HepG2 (cell line): ENCODE measurements around the gene TNNI2. TPM values are rescaled to one million over a fixed set of nuclear protein-coding genes. Genes with fewer than 3 reads are reported as not detected.
A peak's percentile ranks its signal among the peaks of the same experiment; 100 is the strongest.

ENCODE experiments used
- ARNT ChIP-seq: fragments of 450-650 bp; IDR thresholded peaks from 2 replicates; pipeline ENCODE4 v1.6.1; 2017
- CREM ChIP-seq, 2 experiments: sonication (generic) in 1 of 2; formaldehyde crosslinking in 1 of 2; IDR thresholded peaks; 2 replicates each; pipeline versions ENCODE4 v1.4.0 to v1.6.1; 2016 to 2020; ENCODE audit warnings: antibody characterized with exemption in 1 of 2, mild to moderate bottlenecking in 1 of 2, missing genetic modification reagents in 1 of 2
- EEA1 ChIP-seq: sonication (generic); formaldehyde crosslinking; IDR thresholded peaks from 2 replicates; pipeline ENCODE4 v1.5.1; 2020; ENCODE audit warnings: mild to moderate bottlenecking, missing genetic modification reagents, borderline replicate concordance
- GLMP ChIP-seq: sonication (generic); formaldehyde crosslinking; IDR thresholded peaks from 2 replicates; pipeline ENCODE4 v1.9.0; 2021; ENCODE audit warnings: missing genetic modification reagents, mild to moderate bottlenecking, borderline replicate concordance
- HMGXB3 ChIP-seq: sonication (generic); formaldehyde crosslinking; IDR thresholded peaks from 2 replicates; pipeline ENCODE4 v1.4.0; 2020; ENCODE audit warnings: missing genetic modification reagents, borderline replicate concordance
- IKZF5 ChIP-seq: IDR thresholded peaks from 2 replicates; pipeline ENCODE4 v1.6.1; 2018; ENCODE audit warnings: missing genetic modification reagents, mild to moderate bottlenecking, missing compliant biosample characterization
- KDM1A ChIP-seq: IDR thresholded peaks from 2 replicates; pipeline ENCODE4 v1.6.1; 2016; ENCODE audit warnings: missing compliant biosample characterization
- SRY ChIP-seq: sonication (generic); formaldehyde crosslinking; IDR thresholded peaks from 2 replicates; pipeline ENCODE4 v1.8.0; 2022; ENCODE audit warnings: mild to moderate bottlenecking, missing genetic modification reagents
- TBL1XR1 ChIP-seq: fragments of 150-350 bp; IDR thresholded peaks from 2 replicates; pipeline ENCODE4 v1.6.1; 2014; ENCODE audit warnings: borderline replicate concordance, low read length; ENCODE audit not compliant: partially characterized antibody
- YEATS2 ChIP-seq: sonication (generic); formaldehyde crosslinking; IDR thresholded peaks from 2 replicates; pipeline ENCODE4 v1.4.0; 2020; ENCODE audit warnings: missing genetic modification reagents, borderline replicate concordance
- ZFP82 ChIP-seq: sonication (generic); formaldehyde crosslinking; IDR thresholded peaks from 2 replicates; pipeline ENCODE4 v1.5.1; 2020; ENCODE audit warnings: mild to moderate bottlenecking, missing genetic modification reagents, borderline replicate concordance
- ZNF136 ChIP-seq: sonication (generic); formaldehyde crosslinking; IDR thresholded peaks from 2 replicates; pipeline ENCODE4 v1.8.1; 2022; ENCODE audit warnings: low read depth, mild to moderate bottlenecking, moderate library complexity, missing genetic modification reagents
- ZNF326 ChIP-seq: sonication (generic); formaldehyde crosslinking; IDR thresholded peaks from 2 replicates; pipeline ENCODE4 v1.4.0; 2020; ENCODE audit warnings: missing genetic modification reagents, borderline replicate concordance
- ZNF614 ChIP-seq: IDR thresholded peaks from 2 replicates; pipeline ENCODE4 v1.6.1; 2018; ENCODE audit warnings: missing biosample characterization, missing genetic modification reagents, inconsistent platforms, borderline replicate concordance
- ZNF772 ChIP-seq: sonication (generic); formaldehyde crosslinking; IDR thresholded peaks from 2 replicates; pipeline ENCODE4 v1.5.0; 2020; ENCODE audit warnings: mild to moderate bottlenecking, missing genetic modification reagents
- ZNF83 ChIP-seq: sonication (generic); formaldehyde crosslinking; IDR thresholded peaks from 2 replicates; pipeline ENCODE4 v1.4.0; 2020; ENCODE audit warnings: missing genetic modification reagents, mild to moderate bottlenecking, borderline replicate concordance
- polyA plus RNA-seq, 8 experiments: library from polyadenylated mRNA; depleted of rRNA in 3 of 8; stranded (reverse) in 7 of 8; unstranded in 1 of 8; fragments of >200 nt; fragmentation: Illumina TruSeq in 4 of 8; extraction: Trizol in 4 of 8; gene quantifications; 2 replicates each; pipeline versions ENCODE4 v1.2.1 to v1.2.3, GENCODE V29; 2011 to 2016; ENCODE audit warnings: low read depth in 4 of 8, missing spikeins in 1 of 8, mixed read lengths in 1 of 8; ENCODE audit not compliant: insufficient read depth in 1 of 8
- total RNA-seq, 5 experiments: library from RNA; depleted of rRNA; stranded (reverse); fragments of >200 nt; fragmentation: Illumina TruSeq; extraction: Trizol; gene quantifications; 2 replicates each; pipeline ENCODE4 v1.2.3, GENCODE V29; 2016; ENCODE audit warnings: low read depth in 1 of 5
- TF ChIP-seq, protein P1 (sequence below): sonication (generic); formaldehyde crosslinking; IDR thresholded peaks from 2 replicates; pipeline ENCODE4 v1.8.0; 2022; ENCODE audit warnings: missing genetic modification reagents, mild to moderate bottlenecking, moderate library complexity, borderline replicate concordance

TNNI2 gene
- total and polyA plus RNA-seq, 2 of the 13 experiments (the other 11 are each of a cell fraction or from before 2014, with no cell fraction given) = 7.2 to 12.0 TPM

DNA sequence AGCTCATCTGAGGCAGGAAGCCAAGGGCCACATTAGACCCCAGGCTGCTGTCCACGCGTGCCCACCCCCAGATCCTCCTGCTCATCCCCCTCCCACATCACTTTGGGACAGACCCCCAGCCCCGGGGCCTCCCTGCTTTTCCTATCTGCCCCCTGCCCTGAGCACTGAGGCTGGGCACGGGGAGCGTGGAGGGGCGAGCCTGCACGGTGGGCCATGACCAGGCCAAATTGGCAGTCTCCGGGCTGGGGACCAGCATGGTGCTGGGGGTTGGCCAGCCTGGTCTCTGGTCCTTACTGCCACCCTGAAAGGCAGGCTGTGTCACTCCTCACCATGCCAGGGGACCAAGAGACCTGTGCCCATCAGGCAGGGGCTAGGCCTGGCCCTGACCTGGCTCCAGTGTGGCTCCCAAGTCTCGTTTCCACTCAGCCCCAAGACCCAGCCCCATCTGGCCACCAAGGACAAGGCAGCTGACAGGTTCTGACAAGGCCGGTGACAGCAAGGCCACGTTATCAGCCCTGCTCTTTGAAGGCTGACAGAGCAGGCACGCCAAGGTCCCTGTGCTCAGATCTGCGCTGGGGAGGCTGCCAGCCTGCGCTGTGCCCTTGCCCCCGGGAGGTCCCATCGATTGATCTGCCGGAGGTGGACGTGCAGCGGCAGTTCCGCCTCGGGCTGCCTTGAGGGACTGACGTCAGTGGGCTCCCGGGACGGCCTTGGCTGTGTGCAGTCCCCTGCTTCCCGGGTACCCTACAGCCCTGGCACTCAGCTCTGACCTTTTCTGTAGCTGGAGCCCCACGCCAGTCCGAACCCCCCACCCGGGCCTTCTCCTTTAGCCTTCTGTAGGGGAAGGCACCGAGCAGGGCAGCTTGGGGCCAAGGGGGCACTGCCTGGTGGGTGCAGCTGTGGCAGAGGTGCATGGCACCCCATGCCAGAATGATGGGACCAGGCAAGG is 3.6 kb downstream of the TNNI2 start (continued):
- TF ChIP-seq ZNF772 (CRISPR knock-in tag) (peak; percentile 86), ZFP82 (peak; percentile 92), HMGXB3 (CRISPR knock-in tag) (peak; percentile 87), ZNF136 (CRISPR knock-in tag) (peak; percentile 97), ARNT (no peak), ZNF326 (no peak), CREM (IDR thresholded peaks at IDR 0.05) (peak; percentile 94), CREM (CRISPR knock-in tag; IDR thresholded peaks at IDR 0.05) (no peak), YEATS2 (peak; percentile 86; the same call in 1 of the 2 replicates), GLMP (CRISPR knock-in tag) (no peak), EEA1 (CRISPR knock-in tag) (peak; percentile 52; the same call in 1 of the 2 replicates), ZNF83 (no peak), SRY (peak; percentile 36; the same call in 1 of the 2 replicates), ZNF614 (CRISPR knock-in tag) (peak; percentile 74; the same call in 1 of the 2 replicates), KDM1A (no peak), TBL1XR1 (no peak), IKZF5 (peak; percentile 94; the same call in 1 of the 2 replicates)
- TF ChIP-seq, protein P1, sequence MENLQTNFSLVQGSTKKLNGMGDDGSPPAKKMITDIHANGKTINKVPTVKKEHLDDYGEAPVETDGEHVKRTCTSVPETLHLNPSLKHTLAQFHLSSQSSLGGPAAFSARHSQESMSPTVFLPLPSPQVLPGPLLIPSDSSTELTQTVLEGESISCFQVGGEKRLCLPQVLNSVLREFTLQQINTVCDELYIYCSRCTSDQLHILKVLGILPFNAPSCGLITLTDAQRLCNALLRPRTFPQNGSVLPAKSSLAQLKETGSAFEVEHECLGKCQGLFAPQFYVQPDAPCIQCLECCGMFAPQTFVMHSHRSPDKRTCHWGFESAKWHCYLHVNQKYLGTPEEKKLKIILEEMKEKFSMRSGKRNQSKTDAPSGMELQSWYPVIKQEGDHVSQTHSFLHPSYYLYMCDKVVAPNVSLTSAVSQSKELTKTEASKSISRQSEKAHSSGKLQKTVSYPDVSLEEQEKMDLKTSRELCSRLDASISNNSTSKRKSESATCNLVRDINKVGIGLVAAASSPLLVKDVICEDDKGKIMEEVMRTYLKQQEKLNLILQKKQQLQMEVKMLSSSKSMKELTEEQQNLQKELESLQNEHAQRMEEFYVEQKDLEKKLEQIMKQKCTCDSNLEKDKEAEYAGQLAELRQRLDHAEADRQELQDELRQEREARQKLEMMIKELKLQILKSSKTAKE (CRISPR knock-in tag) = peak; percentile 91; the same call in 1 of the 2 replicates
